Stimulated activated CD4-positive, alpha-beta T cell treated with anti-CD3 and anti-CD28 coated beads, Interleukin-12 subunit alpha, Interleukin-12 subunit beta, amount 100 ng/mL, for 24 hours (primary cell): ENCODE measurements around the gene PNLIP.

ENCODE experiments used
- DNase-seq, 2 experiments: peaks; one replicate each; pipeline ENCODE4 v3.0.0-alpha.2; 2020; ENCODE audit warnings: low read depth in 2 of 2

Gene PNLIP

DNA sequence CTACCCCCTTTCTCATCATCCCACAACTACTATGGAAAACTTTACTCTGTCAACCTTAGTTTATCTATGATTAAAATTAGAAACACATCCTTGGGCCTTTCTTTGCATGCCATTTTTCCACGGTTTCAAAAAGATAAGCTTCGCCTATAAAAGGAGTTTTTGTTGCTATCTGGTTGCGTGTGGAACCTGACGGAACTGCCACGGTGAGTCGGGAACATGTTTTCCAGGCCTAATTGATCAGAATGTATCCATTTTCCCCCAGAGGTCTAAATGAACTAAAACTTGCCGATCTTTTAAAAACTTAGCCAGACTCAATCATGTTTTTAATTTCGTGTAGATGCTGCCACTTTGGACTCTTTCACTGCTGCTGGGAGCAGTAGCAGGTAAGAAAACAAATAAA lies at the start of gene PNLIP:
Gene PNLIP (plus strand): TSS at position 176 of the 400 bp plus-strand sequence. CDS start 162 bp downstream, at position 338.
- no peak for DNase-seq

DNA sequence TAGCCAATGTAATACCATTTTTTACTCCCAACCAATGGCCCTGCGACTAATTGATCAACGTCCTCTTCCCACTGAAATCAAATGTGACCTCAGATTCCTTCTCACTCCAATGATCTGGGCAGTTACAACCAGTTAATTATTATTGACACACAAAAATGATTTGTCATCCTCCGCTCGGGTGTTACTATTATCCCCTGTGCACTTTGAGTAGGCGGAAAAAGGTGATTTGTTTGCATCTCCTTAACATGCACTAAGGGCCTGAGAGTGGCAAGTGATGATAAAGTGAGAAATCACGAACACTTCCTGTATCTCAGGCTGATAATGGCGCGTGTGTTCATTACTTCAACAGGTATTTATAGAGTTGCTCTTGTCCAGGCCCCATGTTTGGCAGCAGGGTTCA lies 40.9 kb upstream of the PNLIP start:
- no peak for DNase-seq

DNA sequence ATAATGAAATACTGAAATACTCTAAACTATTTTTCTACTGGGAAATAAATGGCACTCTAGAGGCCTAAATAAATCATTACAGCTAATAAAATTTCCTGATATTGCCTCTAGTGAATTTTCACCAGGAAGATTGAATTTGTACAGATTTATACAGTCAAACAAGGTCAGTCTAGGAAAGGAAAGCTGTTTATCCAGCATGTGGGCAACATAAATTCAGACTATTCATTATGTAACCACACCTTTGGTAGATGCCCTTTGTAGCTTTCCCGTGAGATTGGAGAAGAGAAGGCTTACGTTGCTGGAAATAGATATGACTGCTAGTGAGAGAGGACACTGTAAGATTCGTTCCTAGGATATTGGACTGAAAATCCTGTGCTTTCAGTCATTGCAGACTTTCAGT lies 35.2 kb upstream of the PNLIP start:
- DNase-seq, result no peak

DNA sequence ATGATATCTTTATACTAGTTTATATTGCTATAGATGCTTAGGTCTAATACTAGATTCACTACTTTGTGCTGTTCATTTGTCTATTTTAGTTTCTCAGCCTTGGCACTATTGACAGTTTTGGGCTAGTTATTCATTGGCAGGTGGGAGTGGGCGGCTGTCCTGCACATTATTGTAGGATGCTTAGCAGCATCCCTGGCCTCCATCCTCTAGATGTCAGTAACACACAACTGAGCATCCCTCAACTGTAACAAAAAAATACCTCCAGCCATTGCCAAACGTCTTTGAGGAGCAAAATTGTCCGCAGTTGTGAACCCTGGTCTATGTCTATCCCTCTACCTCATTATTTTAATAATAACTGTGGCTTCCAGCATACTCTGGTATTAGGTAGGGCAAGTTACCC lies 34.4 kb upstream of the PNLIP start:
- DNase-seq, result no peak

DNA sequence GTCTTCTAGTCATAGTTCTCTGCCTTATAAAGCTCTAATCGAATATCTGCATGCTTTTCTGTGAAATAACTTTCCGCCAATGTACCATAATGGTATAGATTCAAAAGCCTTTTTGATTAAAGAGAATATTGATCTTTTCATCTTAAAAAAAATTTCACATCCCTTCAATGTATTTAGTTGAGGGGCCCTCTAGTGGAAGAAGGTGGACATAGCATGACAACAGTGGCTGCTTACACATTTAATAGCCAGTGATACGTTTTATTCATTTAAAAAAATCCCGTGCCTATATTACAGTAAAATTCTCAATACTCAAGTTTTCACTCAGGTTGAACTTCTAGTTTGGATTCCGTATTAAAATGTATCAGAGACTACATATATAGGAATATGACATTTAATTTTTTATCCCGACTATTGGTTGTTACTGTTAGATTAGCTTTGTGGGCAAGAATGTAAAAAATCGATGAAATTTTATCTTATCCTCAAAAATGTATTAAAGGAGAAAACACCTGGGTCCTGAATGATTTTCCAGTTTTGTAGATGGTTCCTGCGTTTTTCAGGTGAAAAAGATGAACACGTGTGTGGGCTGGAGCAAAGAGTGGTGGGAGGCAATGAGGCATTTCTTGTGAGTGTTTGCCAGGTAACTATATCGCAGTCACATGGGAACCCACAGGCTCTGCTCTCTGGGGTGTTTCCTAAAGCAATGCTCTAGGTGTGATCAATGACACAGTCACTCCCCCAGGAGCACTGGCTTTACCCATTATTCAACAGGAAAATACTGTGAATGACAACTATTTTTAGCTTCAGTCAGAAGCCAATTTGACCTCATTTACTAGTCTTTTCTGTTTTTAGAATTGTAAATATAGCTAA lies 24.1 kb upstream of the PNLIP start:
- DNase-seq, result peak in 1 of 2 experiments; percentile 16

DNA sequence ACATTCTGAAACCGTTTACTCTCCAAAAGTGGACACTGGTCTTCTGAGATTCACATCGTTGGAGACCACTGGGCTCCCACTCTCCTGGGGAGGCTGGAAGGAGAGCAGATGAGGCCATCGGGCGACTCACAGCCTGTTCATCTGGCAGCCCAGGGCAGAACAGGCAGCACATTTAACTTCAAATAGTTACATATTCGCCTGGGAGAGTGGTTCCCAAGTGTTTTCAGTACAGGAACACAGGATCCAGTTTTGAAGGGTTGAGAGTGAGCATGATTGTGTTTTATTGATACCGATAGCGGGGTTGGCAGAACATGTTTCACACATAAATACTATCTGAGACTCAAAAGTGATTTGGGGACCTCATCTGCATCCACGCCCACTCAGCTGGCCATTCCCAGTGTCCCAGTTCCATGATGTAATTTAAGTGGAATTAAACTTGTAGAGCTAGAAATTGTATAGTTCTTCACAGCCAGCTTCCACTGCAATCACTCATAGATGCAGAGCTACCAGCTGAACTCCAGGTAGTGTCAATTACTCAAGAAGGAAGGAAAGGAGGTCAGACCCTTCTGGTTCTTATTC lies 22.8 kb upstream of the PNLIP start:
- DNase-seq, result no peak

DNA sequence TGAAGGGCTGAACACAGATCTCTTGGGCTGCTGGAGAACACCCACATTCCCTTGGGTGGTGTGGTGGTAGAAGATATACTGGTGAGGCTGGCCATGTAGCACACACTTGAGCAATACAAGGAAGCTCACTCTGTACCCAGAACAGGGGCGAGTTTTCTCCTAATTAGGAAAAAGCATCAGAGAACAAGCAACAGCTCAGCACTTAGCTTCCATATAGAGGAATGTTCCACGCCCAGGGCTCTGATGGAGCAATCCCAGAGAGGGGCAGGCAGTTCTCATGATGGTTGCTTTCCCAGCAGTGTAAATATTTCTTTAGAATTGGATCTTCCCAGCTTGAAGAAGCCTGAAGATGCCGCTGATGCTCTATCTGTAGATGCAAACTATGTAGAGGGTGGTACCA lies 21.0 kb upstream of the PNLIP start:
- DNase-seq, result no peak

DNA sequence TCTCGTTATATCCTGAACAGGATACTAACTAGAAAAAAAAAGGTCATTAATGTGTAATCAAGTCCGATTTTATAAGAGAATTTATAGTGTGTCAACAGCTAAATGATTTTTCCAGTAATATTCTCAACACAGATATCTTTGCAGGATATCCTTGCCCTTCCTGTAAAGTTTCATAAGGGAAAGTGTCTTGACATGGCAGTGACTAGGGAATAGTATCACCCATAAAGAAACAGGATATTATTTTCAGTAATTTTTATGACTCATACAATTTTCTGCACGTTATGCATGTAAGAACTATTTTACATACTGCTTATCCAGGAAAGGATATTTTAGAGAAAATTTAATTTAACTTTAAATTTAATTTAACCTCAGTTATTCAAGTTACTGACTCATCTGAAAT lies 19.5 kb upstream of the PNLIP start:
- DNase-seq, result no peak

DNA sequence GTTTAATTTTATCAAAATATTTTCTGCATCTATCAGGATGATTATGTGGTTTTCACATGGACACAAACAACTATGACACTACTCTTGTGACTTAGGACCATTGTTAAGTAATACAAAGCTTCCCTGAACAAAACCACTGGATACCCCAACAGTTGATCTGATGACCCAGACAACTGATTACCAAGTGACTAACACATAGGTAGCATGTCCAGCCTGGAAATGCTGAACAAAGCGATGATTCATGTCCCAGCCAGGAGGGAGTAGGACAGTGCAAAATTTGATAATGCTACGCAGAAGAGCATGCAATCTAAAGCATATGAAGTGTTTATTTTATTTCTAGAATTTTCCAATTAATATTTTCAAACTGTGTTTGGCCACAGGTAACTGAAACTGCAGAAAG lies 8.9 kb upstream of the PNLIP start:
- DNase-seq, result no peak

DNA sequence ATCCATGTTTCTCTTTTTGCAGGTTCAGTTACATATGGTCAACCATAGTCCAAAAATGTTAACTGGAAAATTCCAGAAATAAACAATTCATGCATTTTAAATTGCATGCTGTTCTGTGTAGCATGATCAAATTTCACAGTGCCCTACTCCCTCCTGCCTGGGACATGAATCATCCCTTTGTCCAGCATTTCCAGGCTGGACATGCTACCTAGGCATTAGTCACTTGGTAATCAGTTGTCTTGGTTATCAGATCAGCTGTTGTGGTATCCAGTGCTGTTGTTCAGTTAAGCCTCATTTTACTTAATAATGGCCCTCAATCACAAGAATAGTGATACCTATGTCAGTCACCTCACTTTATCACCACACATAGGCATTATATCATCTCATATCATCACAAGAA lies 7.3 kb upstream of the PNLIP start:
- DNase-seq, result no peak

DNA sequence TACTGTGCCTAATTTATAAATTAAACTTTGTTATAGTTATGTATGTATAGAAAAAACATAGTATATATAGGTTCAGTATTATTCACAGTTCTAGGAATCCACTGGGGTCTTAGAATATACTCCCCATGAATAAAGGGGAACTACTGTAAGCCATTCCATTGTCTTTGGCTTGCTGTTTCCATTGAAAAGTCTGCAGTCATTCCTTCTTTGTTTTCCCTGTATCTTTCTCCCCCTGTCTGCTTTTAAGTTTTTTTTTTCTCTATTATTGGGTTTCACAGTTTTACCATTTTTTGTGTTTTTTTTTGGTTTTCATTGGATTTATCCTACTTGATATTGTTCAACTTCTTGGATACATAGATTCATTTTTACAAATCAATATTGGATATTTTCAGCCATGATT lies 6.7 kb upstream of the PNLIP start:
- no peak for DNase-seq

DNA sequence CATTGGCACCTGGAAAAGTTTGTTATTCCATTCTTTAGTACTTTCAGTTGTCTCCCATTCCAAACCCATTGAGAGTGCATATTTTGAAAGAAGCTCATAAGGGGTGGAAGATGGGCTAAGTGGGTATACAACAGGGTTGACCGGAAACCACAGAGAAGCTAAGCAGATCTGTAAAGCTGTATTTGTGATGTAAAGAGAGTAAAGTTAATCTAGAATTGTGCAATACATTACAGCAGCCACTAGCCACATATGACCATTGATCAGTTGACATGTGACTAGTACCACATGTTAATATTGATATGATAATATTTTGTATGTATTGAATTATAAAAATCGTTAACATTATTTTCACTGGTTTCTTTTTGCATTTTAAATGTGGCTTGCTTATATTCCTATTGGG lies 4.9 kb upstream of the PNLIP start:
- no peak for DNase-seq

DNA sequence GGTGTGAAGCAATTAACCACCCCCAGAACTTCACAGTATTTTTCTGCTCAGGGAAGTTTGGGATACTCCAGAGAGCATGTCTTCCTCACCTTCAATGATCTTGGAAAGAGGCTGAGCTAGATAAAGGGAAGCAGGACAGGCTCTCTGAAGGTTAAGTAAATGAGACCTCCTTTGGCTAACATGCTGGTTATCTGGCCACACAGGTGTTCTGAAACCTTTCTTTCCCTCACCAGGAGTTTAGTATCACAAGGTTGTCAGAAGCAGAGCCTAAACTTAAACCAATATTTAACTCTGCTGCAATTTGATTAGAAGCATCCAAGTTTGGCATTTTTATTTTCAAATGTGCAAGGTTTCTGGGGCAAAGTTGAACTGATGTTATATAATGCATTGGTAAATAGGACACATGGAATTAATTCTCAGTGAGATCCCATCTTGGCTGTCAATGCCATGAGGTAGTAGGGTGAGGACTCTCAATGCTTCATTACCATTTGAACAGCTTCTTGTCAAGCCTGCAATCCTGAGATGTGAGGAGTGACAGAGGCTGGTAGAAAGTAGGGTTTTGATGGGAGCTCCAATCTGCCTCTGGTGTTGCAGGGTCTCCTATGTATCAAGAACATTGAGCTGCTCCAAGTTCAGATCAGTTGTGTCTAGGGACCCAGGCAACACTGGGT lies 3.6 kb upstream of the PNLIP start:
- no peak for DNase-seq

DNA sequence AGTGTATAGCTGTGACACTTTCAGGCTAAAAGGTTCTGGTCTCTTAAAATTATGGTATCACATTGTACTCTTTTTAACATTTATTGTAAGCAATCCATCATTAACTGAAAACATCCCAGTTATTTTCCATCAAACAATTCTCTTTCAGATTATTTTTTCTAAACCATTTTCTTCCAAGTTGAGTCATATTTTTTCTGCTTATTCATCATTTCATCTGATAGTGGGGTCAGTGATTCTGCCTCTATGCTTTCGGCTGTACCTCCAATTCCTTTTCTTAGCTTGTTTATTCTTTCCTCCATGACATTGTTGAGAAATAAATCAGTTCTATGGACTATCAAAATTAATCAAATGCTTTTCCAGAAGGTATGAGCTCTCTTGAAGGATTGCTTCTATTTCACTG lies 609 bp upstream of the PNLIP start:
- DNase-seq, result no peak

DNA sequence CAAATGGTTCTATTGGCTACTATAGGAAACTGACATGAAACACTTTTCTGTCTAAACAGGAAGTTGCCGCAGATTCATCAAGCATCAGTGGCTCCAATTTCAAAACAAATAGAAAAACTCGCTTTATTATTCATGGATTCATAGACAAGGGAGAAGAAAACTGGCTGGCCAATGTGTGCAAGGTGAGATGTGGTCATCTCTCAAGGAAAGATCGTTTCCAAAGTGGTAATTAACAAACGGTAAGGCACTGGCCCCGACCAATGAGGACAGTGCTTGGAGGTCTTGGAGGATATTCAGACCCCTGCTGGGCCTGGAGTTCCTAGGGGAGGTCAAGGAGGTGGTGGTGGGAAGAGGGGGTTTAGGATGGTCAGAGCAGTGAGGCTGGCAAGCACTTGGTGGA lies 2.6 kb downstream of the PNLIP start:
- no peak for DNase-seq

DNA sequence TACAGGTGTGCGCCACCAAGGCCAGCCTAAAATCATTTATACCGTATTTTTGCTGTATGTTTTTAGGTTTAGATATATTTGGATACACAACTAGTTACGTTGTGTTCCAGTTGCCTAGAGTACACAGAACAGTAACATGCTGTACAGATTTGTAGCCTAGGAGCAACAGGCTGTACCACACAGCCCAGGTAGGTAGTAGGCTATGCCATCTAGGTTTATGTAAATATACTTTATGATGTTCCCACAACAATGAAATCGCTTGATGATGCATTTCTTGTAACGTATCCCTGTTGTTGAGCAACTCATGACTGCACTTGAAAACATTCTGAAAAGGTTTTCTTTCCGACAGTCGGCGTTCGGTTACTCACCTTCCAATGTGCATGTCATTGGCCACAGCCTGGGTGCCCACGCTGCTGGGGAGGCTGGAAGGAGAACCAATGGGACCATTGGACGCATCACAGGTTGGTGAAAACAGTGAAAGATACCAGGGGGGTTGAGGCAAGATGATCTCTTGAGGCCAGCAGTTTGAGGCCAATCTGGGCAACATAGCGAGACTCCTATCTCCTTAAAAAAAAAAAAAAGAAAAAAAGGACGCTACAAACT lies 7.7 kb downstream of the PNLIP start:
- no peak for DNase-seq

DNA sequence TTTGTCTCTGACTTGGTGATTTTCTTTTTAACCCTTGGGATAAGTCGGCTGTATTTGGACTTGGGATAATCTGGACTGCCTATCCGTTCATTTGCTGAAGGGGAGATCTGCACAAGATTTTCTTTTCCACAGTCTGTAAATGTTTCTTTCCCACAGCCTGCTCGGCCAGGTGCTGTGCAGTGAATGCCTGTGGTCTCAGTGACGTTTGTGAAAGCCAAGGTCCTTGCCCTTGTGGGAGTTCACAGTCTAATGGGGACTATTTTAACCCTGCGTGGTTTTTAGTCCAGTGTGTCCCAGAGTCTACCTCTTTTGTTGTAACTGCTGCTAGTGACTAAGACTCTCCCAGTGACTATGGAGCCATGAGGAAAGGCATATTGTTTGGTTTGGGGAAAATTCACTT lies 8.9 kb downstream of the PNLIP start:
- no peak for DNase-seq

DNA sequence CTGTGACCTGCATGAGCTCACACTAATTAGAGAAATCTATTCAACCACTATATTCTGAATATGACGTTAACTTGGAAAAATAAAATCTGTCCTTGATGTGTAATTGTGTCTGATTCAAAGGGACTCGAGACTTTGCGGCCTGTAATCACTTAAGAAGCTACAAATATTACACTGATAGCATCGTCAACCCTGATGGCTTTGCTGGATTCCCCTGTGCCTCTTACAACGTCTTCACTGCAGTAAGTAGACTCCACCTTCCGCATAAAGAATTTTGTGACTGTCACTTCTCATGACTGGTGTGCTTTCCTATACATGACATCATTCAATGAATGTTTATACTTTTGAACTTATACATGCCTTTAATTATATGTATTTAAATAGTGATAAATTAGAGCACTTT lies 10.1 kb downstream of the PNLIP start:
- DNase-seq, result no peak

DNA sequence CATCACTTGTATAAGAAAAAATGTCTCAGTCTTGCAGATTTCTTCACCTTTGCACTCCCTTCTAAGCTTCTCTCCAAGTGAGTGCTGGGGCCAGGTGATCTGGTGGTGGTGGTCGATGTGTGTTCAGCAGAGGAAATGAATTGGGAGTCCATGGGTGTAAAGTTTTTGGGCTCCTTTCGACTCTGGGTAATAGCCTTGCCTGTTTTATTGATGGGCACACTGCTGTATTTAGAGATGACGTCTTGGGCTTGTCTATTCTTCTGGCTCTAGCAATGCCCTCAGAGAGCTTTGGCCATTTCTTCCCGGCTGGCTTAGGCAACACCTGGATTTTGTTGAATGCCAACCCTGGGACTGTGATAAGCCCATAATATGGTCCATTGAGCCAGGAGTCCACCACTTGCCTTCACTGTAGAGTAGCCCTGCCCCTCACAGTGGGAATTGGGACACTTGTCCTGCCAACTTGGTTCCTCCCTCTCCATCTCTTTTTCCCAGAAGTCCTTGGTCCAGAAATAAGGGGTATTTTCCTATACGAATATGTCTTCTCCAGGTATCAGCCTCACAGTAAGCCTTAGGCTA lies 11.7 kb downstream of the PNLIP start:
- no peak for DNase-seq

DNA sequence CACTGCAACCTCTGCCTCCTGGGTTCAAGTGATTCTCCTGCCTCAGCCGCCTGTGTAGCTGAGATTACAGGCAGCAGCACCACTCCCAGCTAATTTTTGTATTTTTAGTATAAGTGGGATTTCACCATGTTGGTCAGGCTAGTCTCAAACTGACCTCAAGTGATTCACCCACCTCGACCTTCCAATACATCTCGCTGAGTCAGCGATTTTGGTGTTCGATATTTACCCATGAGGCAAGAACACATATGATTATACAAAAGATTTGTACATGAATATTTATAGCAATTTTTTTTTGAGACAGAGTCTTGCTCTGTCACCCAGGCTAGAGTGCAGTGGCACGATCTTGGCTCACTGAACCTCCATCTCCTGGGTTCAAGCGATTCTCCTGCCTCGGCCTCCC lies 19.8 kb downstream of the PNLIP start:
- no peak for DNase-seq

DNA sequence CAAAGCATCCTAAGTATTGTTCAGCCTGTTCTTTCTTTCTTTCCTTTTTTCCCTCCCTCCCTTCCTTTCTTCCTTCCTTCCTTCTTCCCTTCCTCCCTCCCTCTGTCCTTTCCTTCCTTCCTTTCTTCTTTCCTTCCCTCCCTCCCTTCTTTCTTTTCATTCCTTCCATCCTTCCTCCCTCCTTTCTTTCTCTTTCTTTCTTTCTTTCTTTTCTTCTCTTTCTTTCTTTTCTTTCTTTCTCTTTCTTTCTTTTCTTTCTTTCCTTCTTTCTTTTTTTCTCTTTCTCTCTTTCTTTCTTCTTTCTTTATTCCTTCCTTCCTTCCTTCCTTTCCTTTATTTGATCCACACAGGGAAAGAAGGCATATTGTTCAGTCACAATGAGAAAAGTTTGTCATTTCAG lies 21.2 kb downstream of the PNLIP start:
- no peak for DNase-seq

DNA sequence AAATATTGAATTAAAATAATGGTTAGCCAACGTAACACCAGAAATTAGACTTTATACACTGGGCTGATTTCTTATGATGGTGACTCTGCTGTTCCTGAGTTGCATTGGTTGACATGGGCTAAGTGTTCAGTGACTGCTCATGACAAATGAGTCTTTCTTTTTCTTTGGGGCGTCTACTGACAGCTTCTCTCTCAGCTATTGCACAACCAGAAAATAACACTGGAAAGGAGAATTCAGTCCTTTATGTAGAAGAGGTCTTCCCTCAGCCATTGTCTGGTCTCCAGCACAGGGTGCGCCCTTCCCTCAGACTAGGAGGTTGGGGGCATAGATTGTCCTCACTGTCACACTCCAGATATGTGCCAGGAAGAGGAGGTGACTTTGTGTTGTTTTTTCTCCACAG lies 21.6 kb downstream of the PNLIP start:
- DNase-seq, result no peak
